ENCODE results near the gene A2M.

Gene A2M

GRCh38 chr12:9040484-9041186 is 75.1 kb downstream of the A2M start:
- DNase-seq: no peak

GRCh38 chr12:9039397-9039977 is 76.2 kb downstream of the A2M start:
- no peak for DNase-seq

GRCh38 chr12:9037431-9037830 is 78.3 kb downstream of the A2M start:
- no peak for DNase-seq

- DNase-seq: no peak
These were observed 79.5 kb downstream of the A2M start for GRCh38 chr12:9036227-9036626.

GRCh38 chr12:9034095-9034494 is 81.6 kb downstream of the A2M start:
- no peak for DNase-seq

- DNase-seq: no peak
These were observed 82.3 kb downstream of the A2M start for GRCh38 chr12:9033265-9033887.

GRCh38 chr12:9032202-9032964 is 83.3 kb downstream of the A2M start:
- no peak for DNase-seq

- DNase-seq: no peak
These were observed 84.9 kb downstream of the A2M start for GRCh38 chr12:9030776-9031175.

- no peak for DNase-seq
These were observed 88.3 kb downstream of the A2M start for GRCh38 chr12:9027161-9028059.

GRCh38 chr12:9024512-9024911 is 91.2 kb downstream of the A2M start:
- DNase-seq: no peak

- DNase-seq: no peak
These were observed 93.1 kb downstream of the A2M start for GRCh38 chr12:9022592-9022991.
